HG03439 (cell line): ENCODE measurements around the gene EPB41L2.
A peak's percentile ranks its signal among the peaks of the same experiment; 100 is the strongest.

Source experiments
- ATAC-seq: cut with Tn5 transposase; IDR thresholded peaks from one replicate; pipeline ENCODE4 v1.9.1; 2021; ENCODE audit warnings: mild to moderate bottlenecking, moderate library complexity; ENCODE audit not compliant: unreplicated experiment

Gene EPB41L2

DNA sequence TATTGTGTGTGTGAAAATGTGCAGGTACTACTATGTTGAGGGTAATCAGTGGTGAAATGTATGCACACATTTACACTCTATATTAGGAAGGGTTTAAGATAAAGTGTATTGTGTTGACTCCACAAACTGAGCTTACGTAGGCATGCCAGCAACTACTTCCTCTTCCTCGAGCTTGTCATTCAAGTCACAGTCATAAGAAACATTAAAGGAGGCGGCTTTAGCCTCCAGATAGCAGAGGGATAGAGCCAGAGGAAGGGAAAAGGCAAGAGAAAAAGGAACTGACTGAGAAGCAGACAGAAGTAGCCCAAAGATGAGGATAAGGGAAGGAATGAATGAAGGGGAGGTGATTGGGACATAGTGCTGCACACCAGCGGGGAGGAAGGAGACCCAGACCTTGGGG lies 180.7 kb downstream of the EPB41L2 start:
- no peak for ATAC-seq

DNA sequence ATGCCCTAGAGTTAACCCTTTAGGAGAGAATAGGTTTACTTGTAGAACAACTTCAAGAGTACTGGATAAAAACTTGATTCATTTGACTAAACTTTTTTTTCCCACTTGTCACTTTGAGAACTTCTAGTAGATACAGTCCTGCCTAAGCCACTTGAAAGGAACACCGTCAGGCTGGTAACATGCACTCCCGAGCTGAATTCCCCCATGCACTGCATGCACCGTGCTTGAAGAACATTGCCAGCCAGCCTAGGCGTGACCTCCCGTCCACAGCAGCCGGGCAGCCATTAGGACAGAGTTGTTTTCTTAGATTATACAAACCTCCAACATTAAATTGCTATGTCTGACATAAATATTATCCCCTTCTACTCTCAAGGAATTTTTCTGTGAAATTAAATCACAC lies 183.2 kb downstream of the EPB41L2 start:
- ATAC-seq = no peak

DNA sequence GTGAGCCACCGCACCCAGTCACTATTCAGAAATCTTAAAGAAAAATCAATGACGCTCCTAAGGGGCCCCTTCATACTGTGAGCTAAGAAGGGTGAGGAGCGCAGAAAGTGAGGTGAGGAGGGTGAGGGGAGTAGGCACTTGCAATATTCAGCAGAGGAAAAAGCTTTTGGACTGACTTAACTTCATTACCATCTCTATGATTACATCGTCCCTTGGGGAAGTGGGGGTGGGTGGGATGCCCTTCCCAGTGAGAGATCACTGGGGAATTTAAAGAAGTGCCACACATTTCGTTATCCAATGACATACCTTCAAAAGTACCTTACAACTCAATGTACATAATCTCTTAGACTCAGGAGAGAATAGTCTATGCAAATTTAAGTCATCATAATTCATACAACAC lies 189.3 kb downstream of the EPB41L2 start:
- no peak for ATAC-seq

DNA sequence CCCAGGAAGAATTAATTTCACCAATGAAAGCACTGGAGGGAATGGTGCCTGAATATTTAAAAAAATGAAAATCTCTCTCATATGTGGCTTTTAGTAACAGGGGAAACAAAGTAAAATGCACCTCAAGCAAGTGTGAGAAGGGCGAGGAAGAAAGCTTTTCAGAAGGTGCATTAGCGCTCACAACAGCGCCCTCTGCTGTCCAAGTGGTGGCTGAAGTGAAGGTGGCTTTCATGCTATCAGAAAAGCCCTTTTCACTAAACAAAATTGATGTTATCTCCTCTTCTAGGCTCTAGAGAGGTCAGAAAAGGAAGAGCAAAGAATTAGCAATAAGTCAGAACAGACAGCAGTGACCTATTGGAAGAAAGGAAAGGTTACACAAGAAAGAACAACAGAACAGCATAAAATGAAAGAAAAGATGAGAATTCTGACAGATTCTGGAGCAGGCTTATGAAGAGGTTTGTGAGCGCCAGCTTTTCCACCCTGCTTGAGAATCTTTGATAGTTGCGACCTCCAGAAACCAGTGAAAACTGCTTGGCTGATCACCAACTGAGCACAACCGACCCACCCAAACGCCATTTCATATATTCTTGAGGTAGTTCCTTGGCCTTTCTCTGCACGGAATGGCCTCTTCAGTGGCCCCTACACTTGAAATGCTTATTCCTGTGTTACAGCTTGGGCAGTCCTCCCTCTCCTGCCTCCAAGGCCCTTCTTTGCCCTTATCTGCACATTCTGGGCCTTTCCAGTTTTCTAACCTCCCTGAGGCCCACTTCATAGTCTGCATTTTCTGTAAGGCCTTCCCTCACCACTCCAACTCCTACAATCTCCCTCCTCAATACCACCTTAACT lies 190.6 kb downstream of the EPB41L2 start:
- no peak for ATAC-seq

DNA sequence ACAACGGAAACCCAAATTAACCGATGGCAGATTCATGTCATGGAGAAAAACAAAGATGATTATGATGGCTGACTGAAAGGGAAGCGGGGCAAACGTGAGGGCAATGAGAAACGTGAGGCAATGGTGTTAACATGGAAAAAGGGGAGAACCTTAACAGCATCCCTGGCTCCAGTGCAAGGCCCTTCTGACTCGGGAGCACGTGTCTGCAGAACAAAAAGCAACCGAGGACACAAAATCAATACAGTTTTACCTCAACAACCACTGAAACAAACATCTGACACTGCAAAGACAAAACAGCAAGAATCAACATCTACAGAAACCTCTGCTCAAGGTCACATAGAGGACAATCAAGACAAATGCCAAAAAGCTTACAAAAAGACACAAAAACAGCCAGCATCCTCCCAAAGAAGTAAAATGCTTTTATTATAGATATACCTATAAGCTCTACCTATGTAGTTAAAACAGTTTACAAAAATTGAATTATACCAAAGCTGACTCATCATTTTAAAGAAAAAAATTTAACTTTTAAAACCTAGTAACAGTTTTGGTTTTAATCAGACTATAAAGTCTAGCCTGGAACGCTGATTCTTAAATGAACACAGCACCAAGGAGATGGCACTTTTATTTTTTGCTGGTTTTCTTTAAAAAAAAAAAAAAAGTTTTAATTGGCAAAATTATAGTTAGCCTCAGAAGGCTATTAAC lies 192.7 kb downstream of the EPB41L2 start:
- no peak for ATAC-seq

DNA sequence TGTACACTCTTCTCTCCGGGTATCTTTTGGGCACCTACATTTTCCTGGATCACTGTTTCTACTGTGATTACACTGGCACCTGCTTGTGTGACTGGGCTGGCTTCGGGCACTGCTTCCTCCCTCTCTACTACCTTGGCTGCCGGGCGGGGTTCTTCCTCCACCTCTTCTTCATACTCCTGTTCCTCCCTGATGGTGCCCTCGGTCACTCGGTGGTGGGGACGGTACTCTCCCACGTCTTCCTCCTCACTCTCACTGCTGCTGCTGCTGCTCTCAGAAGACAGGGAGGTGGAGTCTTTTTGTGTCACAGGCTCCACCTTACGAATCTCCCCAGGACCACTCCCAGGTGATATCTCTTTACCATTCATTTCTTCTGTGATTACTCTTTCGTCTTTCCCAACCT lies 193.4 kb downstream of the EPB41L2 start:
- ATAC-seq = no peak

DNA sequence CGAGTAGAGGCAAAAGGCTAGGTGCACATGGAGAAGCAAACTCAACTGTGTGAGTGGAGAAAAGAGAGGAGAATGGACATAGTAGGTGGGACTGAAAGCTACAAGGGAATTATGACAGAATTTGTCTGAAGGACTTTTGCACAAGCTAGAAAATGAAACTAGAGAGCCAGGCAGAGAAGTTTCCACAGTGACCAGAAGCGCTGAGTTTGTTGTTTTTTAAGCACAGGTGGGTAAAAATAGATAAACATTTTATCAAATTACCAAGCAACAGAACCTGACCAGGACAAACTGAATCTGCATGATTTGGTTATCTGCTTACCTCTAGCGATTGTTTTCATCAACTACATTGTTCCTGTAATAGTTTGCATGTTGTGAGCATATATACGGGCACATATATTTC lies 197.3 kb downstream of the EPB41L2 start:
- no peak for ATAC-seq

DNA sequence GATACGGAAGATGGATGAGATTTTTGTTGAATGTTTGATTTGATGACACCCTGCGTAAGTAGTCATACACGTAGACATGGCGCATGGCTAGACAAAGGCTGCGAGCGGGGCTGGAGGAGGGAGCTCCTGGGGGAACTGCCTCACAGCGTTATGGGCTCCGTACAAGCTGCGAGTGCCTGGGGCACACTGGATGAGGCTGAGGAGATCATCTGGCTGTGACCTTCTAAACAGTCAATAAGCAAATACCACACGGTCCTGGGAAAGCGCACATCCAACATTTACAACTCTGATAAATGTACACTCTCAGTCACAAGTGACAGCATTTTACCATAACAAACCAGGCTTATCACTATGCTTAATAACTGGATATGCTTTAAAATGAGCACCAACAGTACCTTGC lies 198.7 kb downstream of the EPB41L2 start:
- ATAC-seq = no peak

DNA sequence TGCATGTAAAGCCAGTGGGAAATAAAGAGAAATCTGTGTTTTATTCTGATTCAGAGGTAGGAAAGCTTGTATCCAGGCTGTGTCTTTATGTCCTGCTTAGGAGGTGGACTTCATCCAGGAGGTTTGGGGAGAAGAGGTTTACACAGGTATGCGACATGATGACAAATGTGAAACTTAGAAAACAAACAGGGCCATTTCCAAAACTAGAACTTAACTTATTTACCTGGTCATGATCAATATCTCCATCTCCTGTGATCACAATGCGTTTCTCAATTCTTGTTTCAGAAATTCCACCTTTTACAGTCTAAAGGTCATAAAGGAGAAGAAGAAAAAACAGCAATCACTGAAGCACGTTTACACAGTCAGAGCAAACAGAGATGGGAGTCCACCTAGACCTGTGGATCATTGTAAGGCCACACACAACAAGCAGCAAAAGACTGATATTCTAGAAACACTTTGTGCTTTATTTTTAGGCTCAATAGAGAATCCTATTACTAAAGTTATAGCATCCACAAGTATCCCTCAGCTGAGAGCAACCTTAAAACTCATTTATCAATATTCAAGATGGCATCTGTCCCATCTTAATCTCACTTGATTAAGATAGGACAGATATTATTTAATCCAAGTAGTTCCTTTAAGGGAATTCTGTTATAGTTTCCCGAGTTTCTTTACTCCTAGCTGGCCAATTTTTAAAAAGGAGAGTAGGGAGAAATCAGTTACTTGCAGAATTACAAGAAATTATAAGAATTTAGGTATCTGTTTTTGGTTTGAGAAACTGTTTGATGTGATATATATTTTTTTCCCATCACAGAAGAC lies 199.4 kb downstream of the EPB41L2 start:
- ATAC-seq = no peak

DNA sequence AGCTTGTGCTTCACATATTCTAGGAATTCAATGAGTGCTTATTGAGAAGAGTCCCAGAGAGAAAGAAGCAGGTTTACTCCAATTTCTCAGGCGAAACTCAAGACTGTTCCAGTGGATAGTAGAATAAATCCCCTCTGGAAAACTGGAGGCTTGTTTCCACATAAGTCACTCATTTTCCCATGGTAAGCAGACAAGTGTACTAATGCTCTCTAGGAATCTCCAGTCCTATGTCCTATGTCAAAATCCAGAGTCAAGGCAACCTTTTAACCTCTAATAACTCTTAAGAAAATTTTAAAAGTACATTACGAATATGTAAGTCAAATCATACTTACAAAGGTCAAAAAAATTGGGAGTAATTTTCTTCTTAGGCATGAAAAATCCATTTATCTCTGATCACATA lies 200.7 kb downstream of the EPB41L2 start:
- ATAC-seq = no peak

DNA sequence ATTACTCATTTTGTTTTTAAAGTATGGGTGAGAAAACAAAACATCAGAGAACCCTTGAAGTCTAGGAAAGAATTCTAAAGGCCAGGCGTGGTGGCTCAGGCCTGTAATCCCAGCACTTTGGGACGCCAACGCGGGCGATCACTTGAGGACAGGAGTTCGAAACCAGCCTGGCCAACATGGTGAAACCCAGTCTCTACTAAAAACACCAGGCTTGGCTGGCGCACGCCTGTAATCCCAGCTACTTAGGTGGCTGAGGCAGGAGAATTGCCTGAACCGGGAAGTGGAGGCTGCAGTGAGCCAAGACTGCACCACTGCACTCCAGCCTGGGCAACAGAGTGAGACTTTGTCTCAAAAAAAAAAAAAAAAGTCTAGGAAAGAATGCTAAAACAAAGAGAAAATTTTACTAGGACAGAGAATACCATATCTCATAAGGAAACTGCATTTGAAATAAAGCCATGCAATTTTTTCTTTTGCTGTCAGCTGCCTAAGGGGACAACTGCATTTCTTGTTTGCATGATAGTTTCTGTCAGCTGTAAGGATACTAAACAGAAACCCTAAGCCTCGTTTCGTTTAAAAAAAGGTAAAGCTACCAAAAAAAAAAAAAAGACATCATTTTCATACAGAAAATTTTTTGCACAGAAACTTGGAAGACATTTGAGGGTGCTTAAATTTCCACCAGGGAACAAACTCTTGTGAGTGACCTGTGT lies 203.7 kb downstream of the EPB41L2 start:
- no peak for ATAC-seq

DNA sequence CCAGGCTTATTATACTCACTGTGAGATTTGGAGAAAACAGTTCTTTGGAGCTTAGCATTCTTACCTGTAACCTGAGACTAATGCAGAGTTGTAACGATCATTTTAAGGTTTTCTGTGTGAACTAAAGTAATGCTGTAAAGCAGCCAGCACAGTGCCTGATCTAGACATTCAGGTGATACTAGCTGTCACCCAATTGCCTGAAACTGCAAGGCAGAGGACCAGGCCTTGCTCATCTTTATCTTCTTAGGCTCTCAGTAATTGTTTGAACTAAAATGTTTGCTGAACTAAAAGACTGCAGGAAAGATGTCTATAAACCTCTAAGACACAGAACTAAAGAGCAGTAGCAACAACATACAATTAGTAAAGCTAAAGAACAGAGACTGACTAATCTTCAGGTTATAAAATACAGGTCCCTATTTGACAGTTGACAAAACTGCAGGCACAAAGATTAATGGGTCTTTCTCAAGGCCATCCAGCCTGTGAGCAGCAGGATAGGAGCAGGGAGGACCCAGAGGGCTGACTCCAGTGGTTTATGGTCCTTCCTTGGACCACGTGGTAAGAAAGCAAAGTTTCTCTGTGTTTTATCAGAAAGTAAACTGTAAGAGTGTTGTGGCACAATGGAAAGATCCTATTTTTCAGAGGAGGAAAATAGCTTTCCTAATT lies 204.4 kb downstream of the EPB41L2 start:
- no peak for ATAC-seq

DNA sequence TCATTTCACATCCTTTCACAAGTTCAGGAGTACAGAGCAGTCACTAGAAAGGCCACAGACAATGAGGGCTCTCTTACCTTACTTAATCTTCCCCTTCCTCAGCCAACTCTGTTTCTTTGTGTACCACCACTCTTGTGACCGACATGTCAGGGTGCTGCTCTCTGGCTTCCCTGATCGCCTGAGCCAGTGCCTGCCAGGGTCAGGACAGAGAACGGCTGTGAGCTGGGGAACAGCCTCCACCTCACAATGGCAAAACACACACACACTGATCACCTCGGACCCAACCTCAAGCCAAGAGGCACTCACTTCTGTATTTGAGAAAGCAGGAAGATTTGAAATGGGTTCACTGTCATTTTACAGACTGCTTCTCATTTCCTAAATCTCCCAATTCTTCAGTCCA lies 205.0 kb downstream of the EPB41L2 start:
- no peak for ATAC-seq

DNA sequence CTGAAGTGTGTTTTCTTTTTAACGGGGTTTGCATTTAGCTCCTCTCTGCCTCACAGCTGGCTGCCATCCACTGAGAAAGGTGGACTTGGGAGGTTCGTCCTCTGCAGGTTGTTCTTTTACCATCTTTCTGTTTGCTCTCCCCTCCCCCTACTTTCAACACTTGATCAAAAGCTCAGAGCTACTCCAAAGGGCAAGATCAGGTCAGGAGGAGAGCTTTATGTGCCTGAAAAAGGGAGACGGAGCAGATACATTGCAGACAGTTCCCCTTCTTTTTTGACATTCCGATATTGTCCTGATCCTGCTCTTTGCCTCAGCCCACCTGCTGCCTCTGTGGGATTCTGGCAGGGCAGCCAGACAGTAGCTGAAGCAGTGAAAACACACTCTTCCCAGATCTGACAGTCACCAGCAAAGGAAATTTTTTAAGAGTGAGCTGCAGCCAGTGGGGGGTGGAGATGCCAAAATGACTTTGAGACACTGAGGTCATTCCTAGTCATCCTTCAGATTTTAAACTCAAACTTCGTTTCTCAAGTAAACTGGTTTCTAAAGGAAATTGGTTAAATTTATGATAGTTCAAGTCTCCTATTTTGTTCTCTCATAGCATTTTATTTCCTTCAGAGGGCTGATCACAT lies 209.4 kb downstream of the EPB41L2 start:
- no peak for ATAC-seq

DNA sequence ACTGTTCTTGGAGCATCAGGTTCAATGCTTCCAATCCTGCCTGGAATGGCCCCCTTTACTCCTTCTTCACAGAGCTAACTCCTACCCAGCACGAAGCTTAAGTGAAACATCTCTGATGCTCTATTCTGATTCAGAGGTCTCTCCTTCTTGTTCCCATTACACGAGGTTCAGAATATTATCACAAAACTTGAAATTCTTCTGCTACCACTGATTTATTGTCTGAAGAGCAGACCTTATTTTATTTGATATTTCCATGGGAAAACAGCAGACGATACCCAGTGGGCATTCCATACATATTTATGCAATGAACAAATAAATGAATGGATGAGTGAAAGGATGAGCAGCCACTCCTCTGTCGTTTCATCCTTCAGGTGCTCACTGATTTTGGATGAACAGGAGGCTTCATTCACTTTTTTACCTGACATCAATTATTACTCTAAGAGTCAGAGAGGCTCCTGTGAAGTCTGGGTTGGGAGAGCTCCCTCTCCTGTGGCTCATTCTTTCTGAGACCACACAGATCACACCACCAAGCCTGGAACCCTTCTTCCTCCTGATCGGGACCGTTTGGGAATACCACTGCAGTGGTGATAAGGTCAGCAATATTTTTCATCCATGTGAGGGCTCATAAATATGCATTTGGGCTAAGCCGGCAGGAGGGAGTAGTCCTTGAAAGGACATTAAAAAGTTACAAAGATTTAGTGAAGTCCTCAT lies 210.0 kb downstream of the EPB41L2 start:
- ATAC-seq = no peak

DNA sequence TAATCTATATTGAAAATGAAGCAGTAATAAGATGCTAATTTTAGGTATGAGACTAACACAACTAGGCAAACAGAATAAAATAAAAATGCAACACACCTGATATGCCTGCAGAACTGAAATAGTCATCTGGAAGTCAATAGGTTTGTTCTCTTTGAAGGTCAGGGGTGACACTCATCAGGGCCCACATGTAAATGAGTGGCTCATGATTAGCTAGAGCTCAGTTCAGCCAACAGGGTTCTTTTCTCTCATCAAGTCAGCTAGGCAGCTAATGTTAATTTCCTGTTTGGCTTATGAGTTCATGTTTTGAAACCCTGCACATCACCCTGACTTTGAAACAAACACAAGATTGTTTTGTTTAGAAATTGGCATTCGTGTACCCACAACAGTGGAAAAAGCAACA lies 212.0 kb downstream of the EPB41L2 start:
- ATAC-seq = no peak

DNA sequence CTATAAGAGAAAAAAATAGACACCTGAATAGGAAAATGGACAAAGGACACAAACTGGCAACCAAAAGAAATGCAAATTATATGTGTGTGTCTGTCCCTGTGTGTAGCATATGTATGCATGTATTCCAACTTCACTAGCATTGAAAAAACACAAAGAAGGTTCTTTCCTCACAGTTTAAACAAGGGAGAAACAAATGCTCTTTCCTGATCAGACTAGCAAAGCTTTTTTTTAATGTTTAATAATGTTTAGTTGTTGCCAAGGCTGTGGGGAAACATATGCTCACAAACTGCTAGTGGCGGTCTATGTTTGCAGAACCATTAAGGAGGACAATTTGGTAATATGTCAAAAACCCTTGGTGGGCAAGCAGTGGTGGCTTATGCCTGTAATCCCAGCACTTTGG lies 213.5 kb downstream of the EPB41L2 start:
- ATAC-seq = no peak

DNA sequence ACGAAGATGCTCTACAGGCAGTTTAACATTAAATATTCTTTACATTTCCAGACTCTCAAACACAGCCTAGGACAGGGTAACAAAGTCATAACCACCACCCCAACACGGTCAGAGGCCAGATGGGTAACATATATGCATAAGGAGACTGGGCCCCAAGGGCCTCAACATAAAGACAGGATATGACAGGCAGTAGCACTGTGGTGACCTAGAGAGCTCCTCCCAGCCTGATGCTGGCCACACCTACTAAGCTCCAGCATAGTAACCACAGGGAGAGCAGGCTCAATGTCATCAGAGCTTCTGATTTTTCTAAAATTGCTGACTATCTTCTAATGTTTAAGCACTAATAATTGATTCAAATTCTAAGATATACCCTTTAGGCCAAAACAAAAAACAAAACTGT lies 214.1 kb downstream of the EPB41L2 start:
- ATAC-seq = peak; percentile 52
